ENCODE results near the gene APOH.

The APOH gene

GRCh38 chr17:66228887-66229782, at the start of gene APOH:
TSS of gene APOH (minus strand) at chr17:66229415. CDS start at chr17:66229379, 36 bp downstream.
- no peak for TF ChIP-seq JUND (IDR thresholded peaks at IDR 0.05; ENCODE audit: low read depth)
- in situ Hi-C loops (cut with HindIII; ENCODE audit: low pct_unique_long_range_greater_than_20kb, low sequenced_read_pairs), result no loop called here
- no peak for DNase-seq (ENCODE audit: low read depth in 1 of 2, low spot score in 1 of 2)

GRCh38 chr17:66277191-66277590, 48.0 kb upstream of the APOH start:
- no peak for TF ChIP-seq JUND (IDR thresholded peaks at IDR 0.05; ENCODE audit: low read depth)
- in situ Hi-C loops (cut with HindIII; ENCODE audit: low pct_unique_long_range_greater_than_20kb, low sequenced_read_pairs), result no loop called here
- no peak for DNase-seq (ENCODE audit: low read depth in 1 of 2, low spot score in 1 of 2)

GRCh38 chr17:66276328-66276937, 47.2 kb upstream of the APOH start:
- DNase-seq (ENCODE audit: low read depth in 1 of 2, low spot score in 1 of 2), result no peak

GRCh38 chr17:66275651-66276050, 46.4 kb upstream of the APOH start:
- peak in 1 of 2 experiments; percentile 67 for DNase-seq (ENCODE audit: low read depth in 1 of 2, low spot score in 1 of 2)
- TF ChIP-seq JUND (IDR thresholded peaks at IDR 0.05; ENCODE audit: low read depth), result no peak
- in situ Hi-C loops (cut with HindIII; ENCODE audit: low pct_unique_long_range_greater_than_20kb, low sequenced_read_pairs), result no loop called here

More at GRCh38 chr17:66276328-66276937, 47.2 kb upstream of the APOH start:
- in situ Hi-C loops (cut with HindIII; ENCODE audit: low pct_unique_long_range_greater_than_20kb, low sequenced_read_pairs), result no loop called here
- TF ChIP-seq JUND (IDR thresholded peaks at IDR 0.05; ENCODE audit: low read depth), result no peak

GRCh38 chr17:66273586-66273848, 44.3 kb upstream of the APOH start:
- in situ Hi-C loops (cut with HindIII; ENCODE audit: low pct_unique_long_range_greater_than_20kb, low sequenced_read_pairs), result no loop called here
- TF ChIP-seq JUND (IDR thresholded peaks at IDR 0.05; ENCODE audit: low read depth), result no peak

GRCh38 chr17:66272811-66273585, 43.8 kb upstream of the APOH start:
- no peak for TF ChIP-seq JUND (IDR thresholded peaks at IDR 0.05; ENCODE audit: low read depth)
- in situ Hi-C loops (cut with HindIII; ENCODE audit: low pct_unique_long_range_greater_than_20kb, low sequenced_read_pairs), result no loop called here
- no peak for DNase-seq (ENCODE audit: low read depth in 1 of 2, low spot score in 1 of 2)

More at GRCh38 chr17:66273586-66273848, 44.3 kb upstream of the APOH start:
- DNase-seq (ENCODE audit: low read depth in 1 of 2, low spot score in 1 of 2), result no peak

GRCh38 chr17:66271512-66271911, 42.3 kb upstream of the APOH start:
- TF ChIP-seq JUND (IDR thresholded peaks at IDR 0.05; ENCODE audit: low read depth), result no peak
- DNase-seq (ENCODE audit: low read depth in 1 of 2, low spot score in 1 of 2), result no peak
- in situ Hi-C loops (cut with HindIII; ENCODE audit: low pct_unique_long_range_greater_than_20kb, low sequenced_read_pairs), result no loop called here

GRCh38 chr17:66270106-66270505, 40.9 kb upstream of the APOH start:
- in situ Hi-C loops (cut with HindIII; ENCODE audit: low pct_unique_long_range_greater_than_20kb, low sequenced_read_pairs), result no loop called here
- DNase-seq (ENCODE audit: low read depth in 1 of 2, low spot score in 1 of 2), result no peak
- TF ChIP-seq JUND (IDR thresholded peaks at IDR 0.05; ENCODE audit: low read depth), result no peak

GRCh38 chr17:66268247-66268927, 39.2 kb upstream of the APOH start:
- in situ Hi-C loops (cut with HindIII; ENCODE audit: low pct_unique_long_range_greater_than_20kb, low sequenced_read_pairs), result no loop called here
- DNase-seq (ENCODE audit: low read depth in 1 of 2, low spot score in 1 of 2), result no peak
- TF ChIP-seq JUND (IDR thresholded peaks at IDR 0.05; ENCODE audit: low read depth), result no peak

GRCh38 chr17:66264696-66265095, 35.5 kb upstream of the APOH start:
- DNase-seq (ENCODE audit: low read depth in 1 of 2, low spot score in 1 of 2), result no peak
- in situ Hi-C loops (cut with HindIII; ENCODE audit: low pct_unique_long_range_greater_than_20kb, low sequenced_read_pairs), result no loop called here
- no peak for TF ChIP-seq JUND (IDR thresholded peaks at IDR 0.05; ENCODE audit: low read depth)

- no peak for TF ChIP-seq JUND (IDR thresholded peaks at IDR 0.05; ENCODE audit: low read depth)
- in situ Hi-C loops (cut with HindIII; ENCODE audit: low pct_unique_long_range_greater_than_20kb, low sequenced_read_pairs), result no loop called here
- DNase-seq (ENCODE audit: low read depth in 1 of 2, low spot score in 1 of 2), result no peak
Measured at GRCh38 chr17:66262767-66263166, 33.6 kb upstream of the APOH start.

GRCh38 chr17:66260688-66261087, 31.5 kb upstream of the APOH start:
- no peak for TF ChIP-seq JUND (IDR thresholded peaks at IDR 0.05; ENCODE audit: low read depth)
- no peak for DNase-seq (ENCODE audit: low read depth in 1 of 2, low spot score in 1 of 2)
- in situ Hi-C loops (cut with HindIII; ENCODE audit: low pct_unique_long_range_greater_than_20kb, low sequenced_read_pairs), result no loop called here

Measured in T47D (cell line).